ENCODE results near the gene SERPINI2.

GRCh38 chr3:167451282-167451681 is 22.6 kb downstream of the SERPINI2 start:
- TF ChIP-seq CTCF (IDR thresholded peaks at IDR 0.05) (no peak), POLR2A (IDR thresholded peaks at IDR 0.05) (no peak)

Measured in adrenal gland (tissue), 5 donors.